ENCODE data around the gene ZFAND2B.

ZFAND2B gene

DNA sequence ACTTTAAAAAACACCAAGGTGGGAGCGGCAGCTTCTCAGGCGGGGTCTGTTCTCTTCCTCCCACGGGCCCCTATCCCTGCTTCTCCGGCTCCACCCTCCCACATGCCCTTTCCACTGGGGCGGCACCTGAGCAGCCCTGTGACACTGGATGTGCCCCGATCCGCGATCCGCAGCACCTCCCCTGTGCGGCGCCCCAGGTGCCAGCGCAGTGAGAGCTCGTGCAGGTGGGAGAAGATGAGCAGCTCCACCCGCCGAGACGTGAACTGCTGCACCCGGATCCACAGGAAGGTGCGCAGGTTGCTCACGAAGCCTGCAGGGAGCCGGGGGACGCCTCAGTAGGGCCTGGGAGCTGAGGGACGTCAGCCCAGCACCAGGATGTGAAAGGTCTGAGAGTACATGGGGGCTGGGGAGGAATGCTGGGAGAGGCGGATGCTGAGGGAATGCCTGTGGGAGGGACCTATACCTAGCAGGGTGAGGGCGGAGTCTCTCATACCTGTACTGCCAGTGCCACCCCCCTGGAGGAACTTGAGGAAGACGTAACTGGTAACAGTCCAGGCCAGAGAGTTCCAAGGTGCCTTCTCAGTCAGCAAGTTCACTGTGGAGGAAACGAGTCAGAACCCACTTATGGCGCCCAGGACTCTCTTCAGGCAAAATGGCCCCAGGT, 9.4 kb downstream of the ZFAND2B start:
- no peak for DNase-seq
- in situ Hi-C loops (cut with HindIII; ENCODE audit: low pct_ligation_motif_present, low pct_unique_long_range_greater_than_20kb, low sequenced_read_pairs), result no loop called here

DNA sequence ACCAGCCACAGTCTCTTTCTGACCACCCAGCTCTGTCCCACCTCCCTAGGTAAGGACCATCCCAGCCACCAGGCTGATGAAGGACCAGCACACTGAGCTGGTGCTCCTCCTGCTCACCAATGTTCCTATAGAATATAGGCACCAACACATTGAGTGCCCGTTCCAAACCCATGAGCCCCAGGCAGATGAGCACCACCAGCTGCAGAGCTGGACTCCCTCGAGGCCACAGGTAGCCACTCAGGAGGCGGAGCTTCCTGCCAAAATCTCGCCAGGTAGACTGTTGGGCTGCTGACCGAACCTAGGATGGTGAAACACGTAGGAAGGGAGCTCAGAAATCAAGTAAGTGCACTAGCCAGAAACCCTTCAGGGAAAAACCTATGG, 9.9 kb downstream of the ZFAND2B start:
- in situ Hi-C loops (cut with HindIII; ENCODE audit: low pct_ligation_motif_present, low pct_unique_long_range_greater_than_20kb, low sequenced_read_pairs), result no loop called here
- DNase-seq, result no peak

DNA sequence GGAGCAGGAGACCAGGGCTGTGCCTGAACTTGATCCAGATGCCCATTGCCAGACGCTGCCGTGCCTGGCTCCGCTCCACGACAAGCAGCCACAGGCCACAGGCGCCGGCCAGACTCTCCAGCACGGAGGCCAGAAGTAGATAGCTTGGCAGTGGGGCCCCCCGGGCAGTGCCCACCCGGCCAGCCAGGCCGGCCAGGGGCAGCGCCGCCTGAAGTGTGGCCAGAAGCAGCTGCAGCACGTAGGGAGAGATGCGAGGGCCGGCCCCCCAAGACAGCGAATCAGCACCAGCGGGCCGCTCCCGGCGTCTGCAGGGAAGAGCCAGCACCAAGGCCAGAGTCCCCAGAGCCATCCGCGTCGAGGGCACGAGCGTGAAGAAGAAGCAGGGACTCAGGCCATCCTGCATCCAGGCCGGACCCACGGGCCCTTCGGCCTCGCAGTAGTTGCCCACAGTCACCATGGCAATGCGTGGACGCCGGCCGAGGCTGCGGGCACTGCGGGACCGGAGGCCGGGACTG, 11.7 kb downstream of the ZFAND2B start:
- in situ Hi-C loops (cut with HindIII; ENCODE audit: low pct_ligation_motif_present, low pct_unique_long_range_greater_than_20kb, low sequenced_read_pairs), result no loop called here

DNA sequence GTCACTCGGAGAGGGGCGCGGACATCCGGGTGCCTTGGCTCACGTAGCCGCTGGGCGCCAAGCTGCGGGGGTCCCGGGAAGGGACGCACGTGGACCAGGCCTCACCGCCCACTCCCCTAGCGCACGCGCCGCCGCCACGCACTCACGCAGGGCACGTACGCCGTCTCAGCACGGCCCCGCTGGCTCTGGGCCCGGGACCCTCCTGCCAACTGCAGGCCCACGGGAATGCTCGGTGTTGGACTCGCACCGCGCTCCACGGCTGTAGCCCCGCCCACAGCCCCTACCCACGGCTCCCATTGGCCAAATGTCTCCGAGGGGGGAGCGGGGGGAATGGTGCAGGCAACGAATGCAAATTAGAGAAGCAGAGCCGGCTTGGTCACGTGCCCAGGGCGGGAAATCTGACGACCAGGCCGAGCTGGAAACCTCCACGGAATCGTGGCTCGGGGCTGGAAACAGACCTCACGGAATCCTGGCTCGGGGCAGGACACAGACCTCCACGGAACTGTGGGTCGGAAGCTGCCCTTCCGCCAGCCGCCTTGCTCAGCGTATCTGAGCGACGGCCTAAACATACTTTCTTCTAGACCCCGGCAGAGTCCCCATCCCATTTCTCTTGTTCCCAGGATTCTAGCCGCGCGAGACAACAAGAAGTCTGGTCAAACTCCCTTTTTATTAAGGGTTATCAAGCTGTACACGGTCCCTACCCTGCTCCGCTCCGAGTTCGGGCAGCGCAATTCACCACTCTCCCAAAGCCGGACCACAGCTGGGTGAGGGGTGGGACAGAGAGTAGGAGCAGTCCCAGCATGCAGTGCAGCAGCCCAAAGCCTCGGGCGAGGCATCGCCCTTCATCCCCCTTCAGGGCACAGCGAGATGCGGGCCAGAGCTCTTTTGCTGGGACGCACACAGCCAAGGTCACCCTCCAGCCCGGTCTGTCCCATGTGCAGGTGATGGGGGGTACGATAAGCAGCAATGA, 12.4 kb downstream of the ZFAND2B start, which contains the start of gene ABCB6:
TSS of gene ABCB6 (minus strand) at position 227 of the 970 bp plus-strand sequence. CDS start 285 bp downstream, outside the sequence.
- peak; percentile 91 for DNase-seq
- in situ Hi-C loops (cut with HindIII; ENCODE audit: low pct_ligation_motif_present, low pct_unique_long_range_greater_than_20kb, low sequenced_read_pairs), result no loop called here

More for the DNA sequence above, 11.7 kb downstream of the ZFAND2B start:
- DNase-seq, result peak; percentile 83

DNA sequence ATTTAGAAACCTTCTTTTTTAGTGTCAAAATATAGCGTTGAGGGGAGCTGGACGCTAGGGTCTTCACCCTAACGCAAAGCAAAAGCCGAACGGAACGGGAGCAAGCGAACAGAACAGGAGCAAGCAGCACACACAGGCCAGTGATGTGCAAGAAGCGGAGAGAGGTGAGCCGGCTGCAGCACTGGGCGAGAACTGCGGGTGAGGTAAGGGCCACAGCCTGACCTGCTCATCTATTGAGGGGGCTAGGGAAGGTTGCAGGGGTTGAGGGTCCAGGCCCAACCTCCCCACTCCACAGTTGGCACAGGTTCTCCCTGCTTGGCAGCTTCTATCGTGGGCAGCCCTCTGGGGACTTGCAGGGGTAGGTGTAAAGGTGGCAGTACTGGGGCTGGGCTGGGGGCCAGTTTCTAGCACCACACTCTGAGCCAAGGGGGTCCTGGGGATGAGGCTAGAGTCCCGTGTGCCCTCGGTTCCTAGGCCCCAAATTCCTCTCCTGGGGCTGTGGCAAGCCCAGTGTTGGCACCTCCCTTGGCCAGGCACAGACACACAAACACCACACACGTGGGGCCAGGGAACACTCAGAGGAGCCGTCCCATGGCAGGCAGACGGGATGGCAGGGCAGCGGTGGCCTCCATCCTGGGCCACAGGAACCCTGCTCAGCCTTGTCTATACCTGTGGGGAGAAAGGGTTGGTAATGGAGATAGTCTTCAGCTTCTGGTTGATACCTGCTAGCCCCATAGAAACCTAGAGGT, 13.4 kb downstream of the ZFAND2B start:
- no peak for DNase-seq
- in situ Hi-C loops (cut with HindIII; ENCODE audit: low pct_ligation_motif_present, low pct_unique_long_range_greater_than_20kb, low sequenced_read_pairs), result no loop called here

DNA sequence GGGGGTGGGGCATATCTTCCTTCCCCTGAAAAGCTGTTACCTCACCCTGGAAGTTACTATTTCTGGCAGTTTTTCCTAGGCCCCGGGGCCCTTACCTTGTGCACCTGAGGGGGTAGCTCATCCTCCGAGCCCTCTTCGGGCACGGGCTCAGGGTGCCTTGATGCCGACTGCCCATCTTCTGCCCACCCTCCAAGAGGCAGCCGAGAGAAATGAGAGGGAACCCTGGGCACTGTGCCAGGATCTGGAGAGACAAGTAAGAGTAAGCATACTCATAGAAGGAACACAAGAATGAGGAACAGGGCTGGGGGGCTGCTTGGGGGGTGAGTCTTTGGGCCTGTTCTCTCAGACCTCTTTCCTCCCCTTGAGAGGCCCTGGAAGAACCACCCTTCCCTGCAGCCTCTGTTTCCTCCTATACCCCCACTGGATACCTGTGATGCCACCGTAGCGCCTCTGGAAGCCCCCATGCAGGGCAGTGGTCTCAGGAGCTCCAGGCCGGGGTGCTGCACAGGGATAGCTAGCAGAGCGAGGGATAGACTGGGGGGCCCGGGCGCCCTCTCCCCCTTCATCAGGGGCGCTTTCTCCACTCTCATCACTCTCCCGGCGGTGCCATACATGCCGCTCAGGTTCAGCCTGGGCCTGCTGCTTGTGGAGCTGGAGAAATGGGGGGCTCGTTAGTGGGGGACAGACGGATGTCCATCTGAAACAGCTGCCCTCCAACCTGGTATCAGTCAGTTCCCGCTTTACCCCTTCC, 14.2 kb downstream of the ZFAND2B start:
- in situ Hi-C loops (cut with HindIII; ENCODE audit: low pct_ligation_motif_present, low pct_unique_long_range_greater_than_20kb, low sequenced_read_pairs), result no loop called here
- no peak for DNase-seq

DNA sequence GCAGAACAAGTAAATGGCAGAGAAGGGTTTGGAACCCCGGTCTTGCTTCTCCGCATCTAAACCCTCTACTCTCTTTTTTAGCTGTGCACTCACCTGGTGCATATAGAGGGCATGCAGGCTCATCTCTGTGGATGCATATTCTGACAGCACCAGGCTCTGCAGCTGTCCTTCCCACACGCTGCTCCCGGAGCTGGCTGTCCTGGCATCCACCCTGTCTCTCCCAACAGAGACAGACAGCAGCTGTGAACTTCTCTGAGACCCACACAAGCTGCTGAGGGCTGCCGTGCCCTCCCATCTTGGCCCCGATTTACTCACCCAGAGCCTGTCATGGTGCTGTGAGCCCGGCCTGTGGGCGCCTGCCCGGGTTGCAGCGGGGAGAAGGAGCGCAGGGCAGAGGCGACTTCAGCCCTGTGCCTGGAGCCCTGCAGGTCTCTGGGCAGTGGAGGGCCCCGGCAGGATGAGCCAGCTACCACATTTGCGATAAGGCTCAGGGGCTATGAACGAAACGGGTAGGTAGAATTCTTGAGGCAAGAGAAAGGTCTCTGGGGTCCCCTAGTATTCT, 15.5 kb downstream of the ZFAND2B start:
- in situ Hi-C loops (cut with HindIII; ENCODE audit: low pct_ligation_motif_present, low pct_unique_long_range_greater_than_20kb, low sequenced_read_pairs), result no loop called here

DNA sequence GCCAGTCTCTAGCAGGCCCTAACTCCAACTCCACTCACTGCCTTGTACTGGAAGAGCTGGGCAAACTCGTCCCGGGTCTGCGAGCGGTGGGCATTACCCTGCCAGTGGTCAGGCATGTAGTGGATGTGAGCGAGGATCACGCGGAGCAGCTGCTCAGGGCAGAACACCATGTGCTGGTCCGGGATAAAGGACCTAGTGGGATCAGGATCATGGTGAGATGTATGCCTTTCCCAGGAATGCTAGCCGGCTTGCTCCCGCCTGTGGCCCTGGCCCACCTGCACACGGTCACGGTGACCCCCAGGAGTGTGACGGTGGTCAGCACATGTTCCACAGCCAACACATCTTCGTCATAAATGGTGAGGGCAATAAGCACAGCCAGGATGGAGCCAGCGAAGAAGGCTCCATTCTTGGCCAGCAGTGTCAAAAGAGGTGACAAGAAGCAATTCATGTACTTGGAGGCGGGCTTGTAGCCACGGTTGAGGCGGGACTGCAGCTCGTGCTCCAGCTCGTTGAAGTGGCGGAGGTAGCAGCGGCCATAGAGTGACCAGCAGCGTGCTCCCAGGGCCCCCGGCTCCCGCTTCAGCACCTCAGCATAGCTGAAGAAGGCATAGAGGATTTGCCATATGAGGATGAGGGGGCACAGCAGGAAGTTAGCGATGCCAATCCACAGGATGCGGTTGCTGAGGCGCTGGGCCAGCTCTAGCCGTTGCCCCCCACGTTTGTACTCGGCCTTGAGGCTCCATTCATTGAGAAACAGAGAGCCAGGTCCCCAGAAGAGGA, 17.4 kb downstream of the ZFAND2B start:
- DNase-seq, result no peak
- in situ Hi-C loops (cut with HindIII; ENCODE audit: low pct_ligation_motif_present, low pct_unique_long_range_greater_than_20kb, low sequenced_read_pairs), result no loop called here

More for the DNA sequence above, 15.5 kb downstream of the ZFAND2B start:
- DNase-seq, result no peak

DNA sequence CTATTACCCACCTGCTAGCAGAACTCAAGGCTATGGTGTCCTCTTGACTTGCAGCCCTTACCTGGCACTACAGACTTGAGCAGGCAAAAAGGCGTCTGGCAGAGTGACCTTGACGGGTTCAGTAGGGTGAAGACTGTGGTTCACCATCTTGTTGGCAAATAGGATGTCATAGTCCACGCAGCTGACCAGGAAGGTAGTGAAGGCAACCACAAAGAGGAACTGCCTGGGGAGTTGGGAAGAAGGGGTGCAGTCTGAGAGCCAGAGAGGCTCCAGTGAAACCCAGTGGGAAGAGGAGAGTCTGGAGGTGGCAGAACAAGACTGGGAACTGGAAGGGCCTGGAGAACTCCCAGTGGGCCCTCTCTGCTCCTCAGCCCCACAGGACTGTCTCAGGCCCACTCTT, 18.8 kb downstream of the ZFAND2B start:
- DNase-seq, result no peak
- in situ Hi-C loops (cut with HindIII; ENCODE audit: low pct_ligation_motif_present, low pct_unique_long_range_greater_than_20kb, low sequenced_read_pairs), result no loop called here

DNA sequence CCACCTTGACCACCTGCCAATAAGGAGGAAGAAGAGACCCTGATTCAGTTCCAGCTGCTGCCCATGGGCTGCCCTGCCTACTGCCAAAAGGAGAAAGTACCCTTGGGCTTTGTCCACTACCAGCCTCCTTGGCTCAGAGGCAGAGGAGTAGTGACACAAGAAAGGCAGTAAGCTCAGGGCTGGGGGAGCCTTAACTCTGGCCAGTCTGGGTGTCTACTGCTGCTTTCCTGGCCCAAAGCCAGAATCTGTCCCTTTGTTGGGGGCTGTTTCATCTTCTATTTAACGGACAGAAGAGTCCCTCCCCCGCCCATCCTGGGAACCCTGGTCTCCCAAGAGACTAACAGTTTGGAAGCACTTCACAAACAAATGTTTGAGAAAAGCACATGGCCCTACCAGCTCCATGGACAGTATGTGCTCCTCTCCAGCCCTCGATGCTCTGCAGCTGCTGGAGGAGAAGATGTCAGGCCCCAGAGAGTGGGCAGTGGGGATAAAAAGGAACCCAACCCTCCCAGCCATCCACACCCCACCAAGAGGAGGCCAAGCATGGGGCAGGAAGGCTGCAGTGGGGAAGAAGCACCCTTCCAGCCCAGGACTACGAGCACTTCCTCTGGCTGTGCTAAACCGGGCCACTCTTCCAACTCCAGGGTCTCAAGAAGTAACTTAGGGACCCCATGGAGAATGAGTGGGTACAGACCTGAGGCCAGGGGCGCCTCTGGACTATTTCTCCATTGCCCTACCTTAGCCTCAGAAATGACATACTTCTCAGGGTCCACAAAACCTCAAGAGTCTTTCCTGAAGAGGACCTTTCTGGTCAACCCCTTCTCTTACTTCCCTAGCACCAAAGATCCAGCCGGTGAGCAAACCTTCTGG, 21.7 kb downstream of the ZFAND2B start:
- no peak for DNase-seq
- in situ Hi-C loops (cut with HindIII; ENCODE audit: low pct_ligation_motif_present, low pct_unique_long_range_greater_than_20kb, low sequenced_read_pairs), result no loop called here

DNA sequence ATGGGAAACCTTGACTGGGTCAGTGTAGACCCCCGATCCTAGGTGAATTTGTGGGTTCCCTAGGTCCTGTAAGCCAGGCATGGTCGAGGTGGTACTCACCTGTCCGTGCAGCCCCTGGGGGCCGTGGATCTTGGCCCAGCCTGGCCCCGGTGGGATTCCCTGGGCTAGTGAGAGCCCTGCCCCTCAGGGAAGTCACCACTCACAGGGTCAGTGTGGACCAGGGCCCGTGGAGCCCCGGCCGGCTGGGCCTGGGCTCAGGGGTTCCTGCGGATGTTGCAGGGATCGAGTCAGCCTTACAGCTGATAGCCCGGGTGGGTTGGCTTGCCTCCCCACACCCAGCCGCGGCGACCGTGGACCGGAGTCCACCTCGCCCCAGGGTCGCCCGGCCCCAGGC, 22.3 kb downstream of the ZFAND2B start:
- DNase-seq, result no peak
- in situ Hi-C loops (cut with HindIII; ENCODE audit: low pct_ligation_motif_present, low pct_unique_long_range_greater_than_20kb, low sequenced_read_pairs), result no loop called here

DNA sequence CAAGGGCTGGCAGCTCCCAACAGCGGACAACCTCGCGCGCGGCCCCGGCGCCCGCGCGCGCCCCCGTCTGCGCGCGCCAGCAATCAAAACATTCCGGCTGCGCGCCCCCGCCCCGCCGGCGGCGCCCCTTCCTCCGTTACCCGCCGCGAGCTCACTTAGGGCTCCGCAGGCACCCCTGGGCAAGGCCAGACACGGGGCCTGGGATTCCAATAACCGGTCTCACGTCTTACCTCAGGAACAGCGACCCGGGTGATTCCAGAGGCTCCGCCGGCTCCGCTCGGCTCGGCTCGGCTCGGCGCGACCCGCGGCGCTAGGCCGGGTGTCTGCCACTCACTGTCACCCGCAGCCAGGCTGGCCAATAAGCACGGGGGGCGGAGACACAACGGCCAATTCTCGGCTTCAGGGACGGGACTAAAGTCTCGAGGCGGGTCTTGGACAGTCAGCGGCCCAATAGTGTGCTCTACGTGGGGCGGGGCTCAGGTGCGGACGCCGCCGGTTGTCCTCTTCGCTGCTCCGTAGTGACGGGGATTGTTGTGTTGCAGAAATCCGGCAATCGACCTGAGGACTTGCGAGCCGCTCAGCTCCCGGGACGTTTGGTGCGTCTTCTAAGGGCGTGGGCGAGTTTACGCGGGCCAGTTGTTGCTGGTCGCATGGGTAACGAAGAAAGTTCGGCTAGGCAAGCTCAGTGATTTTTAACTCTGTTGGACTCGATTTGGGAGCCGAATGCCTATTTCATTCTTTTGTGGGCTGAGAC, 22.9 kb downstream of the ZFAND2B start, which contains the start of the genes ANKZF1 and ATG9A:
TSS of gene ANKZF1 (plus strand) at position 502 of the 754 bp plus-strand sequence. CDS start 452 bp downstream, outside the sequence.
TSS of gene ATG9A (minus strand) at position 332 of the 754 bp plus-strand sequence. CDS start 1,612 bp downstream, outside the sequence.
- DNase-seq, result peak; percentile 99
- in situ Hi-C loops (cut with HindIII; ENCODE audit: low pct_ligation_motif_present, low pct_unique_long_range_greater_than_20kb, low sequenced_read_pairs), result no loop called here

DNA sequence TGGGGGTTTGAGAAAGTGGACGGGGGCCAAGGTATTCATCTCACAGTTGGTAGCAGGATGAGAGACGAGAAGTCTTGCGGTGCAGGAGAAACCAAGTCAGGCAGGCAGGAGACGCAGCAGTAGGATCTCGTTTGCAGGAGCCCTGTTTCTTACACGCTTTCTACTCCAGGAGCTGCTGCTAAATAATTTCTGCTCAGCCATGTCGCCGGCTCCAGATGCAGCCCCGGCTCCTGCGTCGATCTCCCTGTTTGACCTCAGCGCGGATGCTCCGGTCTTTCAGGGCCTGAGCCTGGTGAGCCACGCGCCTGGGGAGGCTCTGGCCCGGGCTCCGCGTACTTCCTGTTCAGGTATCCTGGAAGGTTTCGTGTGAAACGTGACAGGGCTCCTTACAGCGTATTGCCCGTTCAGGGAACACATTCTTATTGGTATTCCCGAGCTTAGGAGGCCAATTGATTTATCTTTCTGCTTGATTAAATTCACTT, 23.5 kb downstream of the ZFAND2B start:
- peak; percentile 53 for DNase-seq

DNA sequence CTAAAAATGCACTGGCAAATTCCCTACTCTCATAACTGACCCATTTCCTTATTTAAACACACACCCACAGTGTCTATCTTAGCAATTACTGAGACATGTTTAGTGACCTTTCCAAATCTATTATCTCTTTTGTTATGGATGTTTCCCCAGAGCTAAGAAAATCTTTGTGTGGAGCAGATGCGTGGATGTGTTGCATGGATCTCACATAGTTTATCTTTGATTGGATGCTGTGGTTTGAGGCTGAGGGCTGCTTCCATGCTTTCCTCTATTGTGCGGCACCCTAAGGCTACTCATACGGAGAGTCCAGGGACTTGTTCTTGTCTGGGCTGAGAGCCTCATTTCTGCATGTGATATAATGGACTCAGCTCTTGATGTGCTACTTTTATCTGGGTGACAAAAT, 27.7 kb downstream of the ZFAND2B start:
- DNase-seq, result no peak
- in situ Hi-C loops (cut with HindIII; ENCODE audit: low pct_ligation_motif_present, low pct_unique_long_range_greater_than_20kb, low sequenced_read_pairs), result no loop called here

More for the DNA sequence above, 23.5 kb downstream of the ZFAND2B start:
- in situ Hi-C loops (cut with HindIII; ENCODE audit: low pct_ligation_motif_present, low pct_unique_long_range_greater_than_20kb, low sequenced_read_pairs), result no loop called here

DNA sequence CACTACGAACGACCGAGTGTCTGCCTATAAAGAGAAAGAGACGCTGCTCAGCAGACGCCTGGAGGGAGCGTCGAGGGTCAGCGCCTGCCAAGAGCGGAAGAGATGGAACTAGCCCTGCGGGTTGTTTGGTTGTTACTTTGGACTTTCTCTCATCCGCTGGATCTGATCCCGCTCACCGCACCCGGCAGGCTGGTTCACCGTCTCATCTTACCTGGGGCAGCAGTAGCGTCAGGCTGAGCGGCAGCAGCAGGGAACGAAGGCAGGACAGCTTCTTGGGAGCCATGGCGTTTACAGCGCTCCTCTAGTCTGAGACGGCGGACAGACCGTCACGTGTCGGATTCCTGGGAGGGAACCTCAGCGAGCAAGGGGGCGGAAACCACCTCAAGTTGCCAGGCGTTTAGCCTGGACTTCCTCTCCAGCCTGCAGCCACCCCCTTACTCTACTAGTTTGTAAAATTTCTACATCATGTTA, 36.7 kb downstream of the ZFAND2B start:
- DNase-seq, result no peak
- in situ Hi-C loops (cut with HindIII; ENCODE audit: low pct_ligation_motif_present, low pct_unique_long_range_greater_than_20kb, low sequenced_read_pairs), result no loop called here
